ENCODE results near the gene S1PR5.
A peak's percentile ranks its signal among the peaks of the same experiment; 100 is the strongest.
"Not testable (repeated sequence)": the region's sequence is repeated elsewhere in the genome, so short reads cannot be mapped to it uniquely, and the experiment has no call there.

S1PR5 gene, protein sequence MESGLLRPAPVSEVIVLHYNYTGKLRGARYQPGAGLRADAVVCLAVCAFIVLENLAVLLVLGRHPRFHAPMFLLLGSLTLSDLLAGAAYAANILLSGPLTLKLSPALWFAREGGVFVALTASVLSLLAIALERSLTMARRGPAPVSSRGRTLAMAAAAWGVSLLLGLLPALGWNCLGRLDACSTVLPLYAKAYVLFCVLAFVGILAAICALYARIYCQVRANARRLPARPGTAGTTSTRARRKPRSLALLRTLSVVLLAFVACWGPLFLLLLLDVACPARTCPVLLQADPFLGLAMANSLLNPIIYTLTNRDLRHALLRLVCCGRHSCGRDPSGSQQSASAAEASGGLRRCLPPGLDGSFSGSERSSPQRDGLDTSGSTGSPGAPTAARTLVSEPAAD

DNA sequence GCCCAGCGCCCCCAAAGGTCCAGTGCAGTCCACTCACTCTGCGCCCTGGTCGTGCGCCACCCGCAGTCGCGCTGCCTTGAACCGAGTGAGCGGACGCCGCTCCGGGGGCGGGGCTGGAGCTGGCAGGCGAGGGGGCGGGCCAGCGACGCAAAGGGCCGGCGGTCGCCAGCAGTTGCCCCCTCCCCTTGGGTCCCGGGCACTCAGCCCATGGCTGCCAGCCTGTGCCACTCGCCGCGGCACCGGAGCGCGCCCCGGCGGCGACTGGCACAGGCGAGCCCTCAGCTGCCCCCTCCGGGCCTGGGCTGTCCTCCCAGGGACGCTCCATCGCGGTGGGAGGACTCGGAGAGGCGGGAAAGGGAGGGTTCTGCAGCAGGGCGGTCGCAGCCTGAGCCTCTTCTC lies at the start of gene S1PR5:
TSS of gene S1PR5 (minus strand) at position 87 of the 399 bp plus-strand sequence. CDS start 2,436 bp downstream, outside the sequence.
- no peak for DNase-seq (ENCODE audit: low read depth in 3 of 3, low spot score in 1 of 3)

DNA sequence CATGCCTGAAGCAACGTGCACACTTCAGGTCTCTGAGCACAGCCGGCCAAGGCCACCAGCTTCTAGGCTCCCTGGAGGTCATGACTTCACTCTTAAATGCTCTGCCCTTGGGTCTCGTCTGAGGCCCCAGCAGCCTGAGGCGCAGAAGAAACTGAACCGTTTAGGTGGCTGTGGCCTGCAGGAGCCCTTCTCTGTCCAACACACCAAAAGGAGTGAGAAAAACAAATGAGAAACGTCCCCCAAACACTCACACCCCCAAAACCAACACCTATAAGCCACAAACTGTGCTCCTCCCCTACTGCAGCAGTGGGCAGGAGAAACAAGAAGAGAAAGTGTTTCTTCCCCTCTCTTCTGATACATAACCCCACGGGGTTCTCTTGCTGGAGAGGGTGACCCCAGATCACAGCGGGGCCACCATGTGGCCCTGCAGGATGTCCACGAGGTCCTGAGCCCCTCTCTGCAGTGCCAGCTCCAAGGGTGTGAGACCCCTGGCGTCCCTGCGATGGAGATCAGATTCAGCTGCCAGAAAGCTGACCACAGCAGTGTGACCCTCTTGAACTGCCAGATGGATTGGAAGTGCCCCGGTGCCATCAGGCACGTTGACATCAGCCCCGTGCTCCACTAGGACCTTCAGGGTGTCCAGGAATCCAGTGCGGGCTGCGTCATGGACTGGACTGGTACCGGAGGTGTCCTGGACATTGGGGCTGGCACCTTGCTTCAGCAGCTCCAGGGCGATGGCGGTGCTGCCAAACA lies 49.6 kb upstream of the S1PR5 start:
- DNase-seq (ENCODE audit: low read depth in 3 of 3, low spot score in 1 of 3) = no peak

DNA sequence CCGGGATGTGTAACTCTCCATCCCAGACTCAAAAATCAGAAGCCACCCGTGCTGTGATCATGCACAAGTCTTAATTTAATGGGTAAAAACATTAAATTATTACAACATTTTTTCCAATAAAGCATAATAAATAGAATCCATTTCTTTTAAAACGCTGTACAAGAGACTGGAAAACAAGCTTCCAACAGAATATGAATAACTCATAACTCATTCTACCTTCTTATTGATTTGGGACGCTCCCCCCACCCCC lies 49.1 kb upstream of the S1PR5 start:
- DNase-seq (ENCODE audit: low read depth in 3 of 3, low spot score in 1 of 3) = no peak

DNA sequence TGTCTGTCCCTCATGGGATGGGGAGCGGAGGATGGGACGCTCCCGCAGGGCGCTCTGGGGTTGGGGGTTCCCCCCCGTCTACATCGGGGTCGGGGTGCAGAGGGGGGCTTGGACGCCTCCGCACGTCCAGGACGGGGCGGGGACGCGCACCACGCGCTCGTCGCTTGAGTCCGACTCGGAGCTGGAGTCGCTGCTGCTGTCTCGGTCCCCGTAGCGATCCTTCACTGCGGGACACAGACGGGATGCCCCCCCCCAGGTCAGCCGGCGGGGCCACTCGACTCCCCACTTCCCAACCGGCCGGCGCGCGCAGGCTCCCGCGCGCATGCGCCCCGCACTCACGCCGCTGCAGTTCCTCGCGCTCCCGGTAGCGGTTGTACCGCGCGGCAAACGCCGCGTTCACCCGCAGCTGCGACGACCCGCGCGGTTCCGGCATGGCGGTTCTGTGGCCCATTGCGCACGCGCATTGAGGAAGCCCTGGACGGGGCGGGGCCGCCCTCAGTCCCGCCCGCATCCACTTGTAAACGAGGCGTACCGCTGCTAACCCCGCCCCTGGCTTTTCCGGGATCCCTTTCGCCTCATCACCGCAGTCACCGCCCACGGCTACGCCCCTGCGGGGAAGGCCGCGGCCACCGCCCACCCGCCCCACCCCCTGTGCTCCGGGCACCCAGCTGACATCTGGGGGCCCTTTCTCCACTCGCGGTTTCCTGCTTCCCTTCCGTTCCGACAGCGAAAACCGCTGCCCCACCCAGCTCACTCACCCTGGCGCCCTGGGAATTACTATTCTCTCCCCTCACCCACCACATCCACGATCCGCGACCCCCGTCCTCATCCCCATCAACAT lies 48.5 kb upstream of the S1PR5 start, which contains the start of gene KRI1:
TSS of gene KRI1 (minus strand) at position 444 of the 841 bp plus-strand sequence. CDS start at position 433, 11 bp downstream.
- DNase-seq (ENCODE audit: low read depth in 3 of 3, low spot score in 1 of 3) = peak; percentile 97 to 99 (median 98)

DNA sequence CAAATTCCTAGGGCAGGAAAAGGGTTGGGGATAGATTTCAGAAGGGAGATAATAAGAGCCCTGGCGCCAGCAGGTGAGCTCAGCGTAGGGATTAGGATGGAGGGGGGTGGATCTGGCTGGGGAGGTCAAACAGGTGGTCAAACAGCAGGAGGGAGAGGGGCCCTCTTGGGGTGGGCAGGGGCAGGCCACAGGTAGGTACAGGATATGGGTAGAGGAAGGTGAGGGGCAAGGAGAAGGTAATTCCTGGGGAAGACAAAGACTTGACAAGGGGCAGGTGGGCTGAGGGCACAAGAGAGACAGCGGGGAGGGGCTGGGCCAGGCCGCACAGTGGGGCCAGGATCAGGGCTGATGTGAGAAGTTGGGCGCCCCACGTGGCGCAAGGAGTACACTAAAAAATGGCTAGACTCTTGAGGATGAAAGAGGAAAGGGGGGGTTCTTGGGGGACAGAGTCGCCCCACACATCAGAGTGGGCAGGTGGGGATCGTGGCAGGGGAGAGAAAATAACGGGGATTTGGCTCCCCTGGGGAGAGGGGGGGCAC lies 47.9 kb upstream of the S1PR5 start:
- no peak for DNase-seq (ENCODE audit: low read depth in 3 of 3, low spot score in 1 of 3)

DNA sequence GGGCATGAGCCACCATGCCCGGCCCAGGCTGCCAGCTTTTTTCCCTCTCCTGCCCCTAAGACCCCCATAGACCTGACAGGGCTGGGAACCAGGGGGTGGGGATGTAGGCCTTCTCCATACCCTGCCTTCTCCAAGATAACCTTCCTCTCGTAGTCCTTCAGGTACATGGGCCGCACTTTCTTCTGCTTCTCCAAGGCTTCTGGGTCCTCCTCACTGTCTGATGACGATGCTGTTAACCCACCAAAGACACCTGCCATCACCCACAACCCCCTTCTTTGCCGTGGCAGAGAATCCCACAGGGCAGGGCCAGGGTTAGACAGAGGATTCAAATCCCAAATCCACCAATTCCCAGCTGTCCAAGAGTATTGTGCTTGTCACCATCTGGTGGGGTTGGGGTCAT lies 45.4 kb upstream of the S1PR5 start:
- DNase-seq (ENCODE audit: low read depth in 3 of 3, low spot score in 1 of 3) = no peak

DNA sequence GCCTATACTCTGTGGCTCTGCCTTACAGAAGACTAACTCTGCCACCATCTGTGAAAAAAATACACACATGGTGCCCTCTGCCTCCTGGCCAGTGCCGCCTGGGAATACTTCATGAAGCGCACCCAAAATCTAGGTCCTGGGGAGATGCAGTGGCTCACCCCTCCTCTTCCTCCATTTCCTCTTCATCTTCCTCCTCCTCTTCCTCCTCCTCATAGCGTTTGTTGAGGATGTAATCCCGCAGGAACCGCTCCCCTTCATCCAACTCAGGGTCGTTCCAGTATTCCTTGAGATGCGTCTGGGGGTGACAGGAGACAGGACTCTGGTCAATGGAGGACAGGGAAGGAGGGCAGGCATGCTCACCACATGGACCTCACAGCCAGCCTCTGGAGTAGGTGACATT lies 42.9 kb upstream of the S1PR5 start:
- no peak for DNase-seq (ENCODE audit: low read depth in 3 of 3, low spot score in 1 of 3)

DNA sequence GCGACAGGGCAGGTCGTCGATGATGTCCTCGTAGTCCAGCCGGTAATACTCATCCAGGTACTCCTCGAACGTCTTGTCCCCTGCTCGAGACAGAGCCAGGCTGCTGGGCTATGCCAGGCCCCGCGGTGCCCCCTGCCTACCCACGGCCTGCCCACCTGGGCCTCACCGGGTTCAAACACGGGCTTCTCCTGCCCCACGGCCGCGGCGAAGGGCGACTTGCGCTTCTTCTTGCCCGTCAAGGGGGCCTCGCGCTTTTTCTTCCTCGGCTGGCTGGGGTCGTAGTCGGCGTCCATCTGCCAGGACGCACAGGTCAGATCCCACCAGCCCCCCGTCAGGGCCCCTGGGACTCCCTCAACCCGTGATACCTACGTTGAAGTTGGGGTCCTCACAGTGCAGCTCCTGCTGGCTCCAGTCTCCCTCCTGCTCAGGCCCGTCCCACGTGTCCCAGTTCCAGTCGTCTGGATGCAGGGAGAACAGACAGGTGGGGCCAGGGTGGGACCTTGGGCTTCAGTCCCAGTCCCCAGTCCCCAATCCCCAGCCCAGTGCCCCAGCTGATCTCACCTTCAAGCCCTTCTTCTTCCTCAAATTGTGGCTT lies 40.5 kb upstream of the S1PR5 start:
- no peak for DNase-seq (ENCODE audit: low read depth in 3 of 3, low spot score in 1 of 3)

DNA sequence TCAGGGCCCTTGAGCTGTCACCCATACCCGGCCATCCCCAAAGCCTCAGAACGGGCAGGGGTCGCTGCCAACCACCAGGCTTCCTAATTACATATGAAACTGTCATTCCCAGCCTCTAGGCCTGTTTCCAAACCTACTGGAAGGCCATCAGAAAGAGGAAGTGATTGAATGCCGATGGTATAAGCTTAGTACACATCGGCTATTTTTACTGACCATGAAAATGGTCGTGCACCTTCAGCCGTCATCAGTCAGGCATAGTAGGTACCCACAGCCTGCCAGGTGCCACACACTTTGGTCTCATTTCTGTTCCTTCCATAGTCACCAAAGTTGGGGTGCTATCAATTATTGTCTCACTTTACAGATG lies 38.3 kb upstream of the S1PR5 start:
- no peak for DNase-seq (ENCODE audit: low read depth in 3 of 3, low spot score in 1 of 3)

DNA sequence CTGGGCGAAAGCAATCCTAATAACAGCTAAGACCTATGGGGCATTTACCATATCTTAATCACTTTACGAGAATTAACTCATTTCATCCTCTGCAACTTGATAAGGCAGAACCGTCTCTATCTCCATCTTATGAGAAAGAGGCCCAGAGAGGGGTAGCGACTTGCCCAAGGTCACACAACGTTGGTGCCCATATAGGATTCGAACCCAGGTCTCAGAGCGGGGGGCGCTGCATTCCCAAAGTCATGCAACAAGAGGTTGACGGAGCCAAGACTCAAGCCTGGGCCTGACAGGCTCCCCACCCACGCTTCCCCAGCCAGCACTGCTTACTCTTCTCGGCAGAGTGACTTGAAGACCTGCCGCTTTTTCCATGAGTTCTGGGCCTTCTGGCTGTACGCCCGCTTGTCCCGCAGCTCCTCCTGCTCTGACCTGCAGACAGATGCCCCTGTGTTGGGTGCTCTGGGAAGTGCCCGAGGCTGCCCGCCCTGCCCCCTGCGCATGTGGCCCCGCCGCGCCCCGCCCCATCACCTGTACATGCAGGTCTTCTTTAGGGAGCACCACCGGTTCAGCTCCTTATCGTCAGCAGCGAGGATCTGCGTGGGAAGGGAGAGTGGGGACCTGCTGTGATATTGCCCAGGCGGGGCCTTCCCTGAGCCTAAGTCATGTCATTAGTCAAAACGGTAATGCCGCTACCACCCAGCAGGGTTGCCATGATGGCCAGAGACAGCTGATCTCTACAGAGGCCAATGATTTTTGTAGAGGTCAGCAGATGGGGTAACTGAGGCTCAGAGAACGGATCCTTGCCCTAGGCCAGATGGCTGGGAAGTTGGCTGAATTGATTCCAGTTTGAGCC lies 37.7 kb upstream of the S1PR5 start:
- no peak for DNase-seq (ENCODE audit: low read depth in 3 of 3, low spot score in 1 of 3)

DNA sequence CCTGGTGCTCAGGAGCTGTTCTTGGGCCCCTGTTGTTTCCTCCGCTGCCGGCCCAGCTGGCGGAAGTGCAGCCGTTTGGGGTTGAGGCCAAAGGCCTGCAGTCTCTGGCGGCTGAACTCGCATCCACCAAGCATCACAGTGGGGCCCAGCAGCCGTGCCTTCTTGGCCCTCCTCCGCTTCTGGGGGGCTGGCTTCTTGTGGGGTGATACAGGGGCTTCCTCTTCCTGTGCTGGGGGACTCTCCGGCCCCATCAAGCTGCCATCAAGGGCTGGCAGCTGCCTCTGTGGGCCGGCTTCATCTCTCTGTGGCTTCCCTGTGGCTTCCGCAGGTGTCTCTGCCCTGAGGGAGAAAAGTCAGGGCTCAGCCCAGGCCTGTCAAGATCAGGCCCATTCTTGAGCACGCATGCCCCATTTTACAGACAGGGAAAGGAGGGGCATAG lies 36.7 kb upstream of the S1PR5 start:
- DNase-seq (ENCODE audit: low read depth in 3 of 3, low spot score in 1 of 3) = no peak

DNA sequence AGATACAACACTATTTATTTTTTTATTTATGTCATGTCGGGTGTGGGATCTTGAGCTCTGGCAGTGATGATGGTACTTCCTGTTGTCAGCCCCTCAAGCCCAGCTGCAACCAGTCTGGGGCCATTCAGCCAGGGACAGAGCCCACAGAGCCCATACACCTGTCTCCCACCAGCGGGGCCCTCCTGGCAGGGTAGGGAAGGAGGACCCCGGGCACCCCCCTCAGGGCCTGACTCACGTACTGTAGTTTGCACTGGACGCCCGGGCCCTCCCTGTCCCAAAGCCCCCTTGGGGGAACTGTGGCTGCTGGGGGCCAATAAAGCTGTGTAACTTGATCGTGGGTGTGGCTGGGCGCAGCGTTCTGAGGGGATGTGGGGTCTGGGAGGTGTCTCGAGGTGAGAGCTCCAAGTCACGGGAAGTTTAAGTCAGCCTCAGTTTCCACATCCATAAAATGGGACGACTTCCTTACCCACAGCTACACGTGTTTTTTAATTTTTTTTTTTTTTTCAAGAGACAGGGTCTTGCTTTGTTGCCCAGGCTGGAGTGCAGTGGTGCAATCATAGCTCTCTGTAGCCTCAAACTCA lies 35.9 kb upstream of the S1PR5 start:
- no peak for DNase-seq (ENCODE audit: low read depth in 3 of 3, low spot score in 1 of 3)

DNA sequence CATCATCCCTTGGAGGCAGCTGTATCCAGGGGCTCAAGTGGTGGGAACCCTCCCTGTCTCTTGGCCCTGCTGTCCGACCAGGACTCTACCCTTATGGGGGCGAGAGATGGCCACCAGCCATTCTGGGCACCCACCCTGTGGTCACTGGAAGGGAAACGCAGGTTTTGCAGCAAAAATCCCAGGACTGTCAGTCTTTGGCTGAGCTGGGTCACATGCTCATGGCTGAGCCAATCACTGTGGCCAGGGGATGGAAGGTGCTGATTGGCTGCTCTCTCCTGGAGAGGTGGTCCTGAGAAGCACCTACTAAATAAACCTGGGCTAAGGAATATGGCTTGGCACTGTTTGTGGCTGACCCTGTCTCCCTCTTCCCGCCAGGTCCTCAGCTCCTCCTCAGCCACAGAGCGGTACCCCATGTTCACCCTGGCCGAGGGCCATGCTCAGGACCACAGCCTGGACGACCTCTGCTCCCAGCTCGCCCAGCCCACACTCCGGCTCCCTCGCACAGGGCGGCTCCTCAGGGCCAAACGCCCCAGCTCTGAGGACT lies 35.3 kb upstream of the S1PR5 start:
- no peak for DNase-seq (ENCODE audit: low read depth in 3 of 3, low spot score in 1 of 3)

DNA sequence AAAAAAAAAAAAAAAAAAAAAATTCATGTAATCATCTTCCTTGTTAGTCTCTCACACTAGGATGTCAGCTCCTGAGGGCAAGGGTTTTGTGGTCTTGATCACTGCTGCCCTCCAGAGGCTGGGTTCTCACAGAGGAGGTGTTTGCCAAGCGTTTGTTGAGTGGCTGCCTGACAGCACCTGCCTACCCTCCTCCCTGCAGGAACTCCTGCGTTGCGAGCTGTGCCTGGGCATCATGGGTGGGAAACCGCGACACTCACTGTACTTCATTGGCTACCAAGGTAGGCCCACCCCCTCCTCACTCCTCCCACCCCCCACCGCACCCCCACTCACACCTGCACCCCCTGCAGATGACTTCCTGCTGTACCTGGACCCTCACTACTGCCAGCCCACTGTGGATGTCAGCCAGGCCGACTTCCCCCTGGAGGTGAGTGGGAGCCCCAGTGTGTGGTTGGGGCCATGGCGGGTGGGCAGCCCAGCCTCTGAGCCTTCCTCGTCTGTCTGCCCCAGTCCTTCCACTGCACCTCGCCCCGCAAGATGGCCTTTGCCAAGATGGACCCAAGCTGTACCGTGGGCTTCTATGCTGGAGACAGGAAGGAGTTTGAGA lies 34.6 kb upstream of the S1PR5 start:
- no peak for DNase-seq (ENCODE audit: low read depth in 3 of 3, low spot score in 1 of 3)

DNA sequence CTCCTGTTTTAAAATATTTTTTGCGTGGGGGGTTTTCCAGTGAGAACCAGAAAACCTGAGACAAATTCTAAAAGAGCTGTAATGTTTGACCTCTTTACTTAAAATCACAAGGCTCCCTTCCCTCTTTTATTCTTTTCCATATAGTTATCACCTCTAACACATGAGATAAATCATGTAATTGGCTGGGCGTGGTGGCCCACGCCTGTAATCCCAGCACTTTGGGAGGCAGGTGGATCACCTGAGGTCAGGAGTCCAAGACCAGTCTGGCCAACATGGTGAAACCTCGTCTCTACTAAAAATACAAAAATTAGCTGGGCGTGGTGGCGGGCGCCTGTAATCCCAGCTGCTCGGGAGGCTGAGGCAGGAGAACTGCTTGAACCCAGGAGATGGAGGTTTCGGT lies 33.8 kb upstream of the S1PR5 start:
- not testable (repeated sequence) for DNase-seq (ENCODE audit: low read depth in 3 of 3, low spot score in 1 of 3)

DNA sequence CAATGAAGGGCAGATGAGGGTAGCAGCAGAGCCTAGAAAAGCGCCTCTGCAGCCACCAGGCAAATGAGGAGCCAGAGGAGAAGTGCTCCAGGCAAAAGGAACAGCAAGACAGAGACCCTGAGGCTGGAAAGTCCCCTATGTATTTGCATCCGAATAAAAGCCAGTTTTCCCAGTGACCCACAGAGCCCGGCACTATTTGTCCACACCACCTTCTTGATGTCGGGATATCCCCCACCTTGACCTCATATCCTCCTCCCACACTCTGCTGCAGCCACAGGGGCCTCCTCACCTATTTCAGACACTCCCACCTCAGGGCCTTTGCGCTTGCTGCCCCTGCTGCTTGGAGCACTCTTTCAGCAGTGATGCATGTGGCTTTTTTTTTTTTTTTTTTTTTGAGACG lies 33.1 kb upstream of the S1PR5 start:
- no peak for DNase-seq (ENCODE audit: low read depth in 3 of 3, low spot score in 1 of 3)

DNA sequence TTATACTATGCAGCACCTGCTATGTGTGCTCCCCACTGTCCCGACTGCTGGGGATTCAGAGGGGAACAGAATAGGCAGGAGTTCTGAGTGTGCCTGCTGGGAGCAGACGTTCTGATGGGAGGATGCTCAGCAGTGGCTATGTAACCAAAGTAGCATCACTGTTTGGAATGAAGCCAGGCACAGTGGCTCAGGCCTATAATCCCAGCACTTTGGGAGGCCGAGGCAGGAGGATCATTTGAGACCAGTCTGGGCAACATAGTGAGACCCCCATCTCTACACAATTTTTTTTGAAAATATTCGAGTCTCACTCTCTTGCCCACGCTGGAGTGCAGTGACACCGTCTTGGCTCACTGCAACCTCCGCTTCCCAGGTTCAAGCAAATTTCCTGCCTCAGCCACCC lies 32.5 kb upstream of the S1PR5 start:
- no peak for DNase-seq (ENCODE audit: low read depth in 3 of 3, low spot score in 1 of 3)

DNA sequence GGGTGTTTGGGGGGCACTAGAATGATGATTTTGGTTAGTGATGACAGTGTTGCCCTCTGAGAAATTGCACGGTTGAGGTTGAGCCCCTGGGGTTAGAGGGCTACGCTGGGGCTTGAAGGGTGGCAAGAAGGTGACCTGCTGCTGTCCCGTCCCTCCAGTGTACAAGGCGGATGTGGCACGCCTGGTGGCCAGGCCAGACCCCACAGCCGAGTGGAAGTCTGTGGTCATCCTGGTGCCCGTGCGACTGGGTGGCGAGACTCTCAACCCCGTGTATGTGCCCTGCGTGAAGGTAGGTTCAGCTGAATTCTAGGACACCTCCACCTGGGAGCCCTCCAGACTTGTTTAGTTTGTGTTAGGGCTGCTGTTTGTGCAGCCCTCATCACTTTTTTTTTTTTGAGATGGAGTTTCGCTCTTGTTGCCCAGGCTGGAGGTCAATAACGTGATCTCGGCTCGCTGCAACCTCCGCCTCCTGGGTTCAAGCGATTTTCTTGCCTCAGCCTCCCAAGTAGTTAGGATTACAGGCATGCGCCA lies 31.6 kb upstream of the S1PR5 start:
- DNase-seq (ENCODE audit: low read depth in 3 of 3, low spot score in 1 of 3) = no peak

DNA sequence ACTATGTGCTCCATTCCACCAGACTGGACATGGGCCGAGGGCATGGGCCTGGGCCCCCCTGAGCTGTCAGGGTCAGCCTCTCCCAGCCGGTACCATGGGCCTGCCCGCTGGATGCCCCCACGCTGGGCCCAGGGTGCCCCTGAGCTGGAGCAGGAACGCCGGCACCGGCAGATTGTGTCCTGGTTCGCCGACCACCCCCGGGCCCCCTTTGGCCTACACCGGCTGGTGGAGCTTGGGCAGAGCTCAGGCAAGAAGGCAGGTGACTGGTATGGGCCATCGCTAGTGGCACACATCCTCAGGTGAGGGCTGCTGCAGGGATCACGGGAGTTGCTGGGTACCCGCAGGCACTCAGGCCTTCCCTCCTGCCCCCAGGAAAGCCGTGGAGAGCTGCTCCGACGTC lies 29.6 kb upstream of the S1PR5 start:
- no peak for DNase-seq (ENCODE audit: low read depth in 3 of 3, low spot score in 1 of 3)

Measured in stimulated activated CD4-positive, alpha-beta T cell treated with anti-CD3 and anti-CD28 coated beads, TNF-alpha, amount 100 ng/mL, for 1 hour (primary cell).